Measurements from ENCODE around the gene VAMP2. TPM values are rescaled to one million over a fixed set of nuclear protein-coding genes. Genes with fewer than 3 reads are reported as not detected.

Gene VAMP2
- total RNA-seq, 4 donors from 2014 or later = 14.6 to 39.8 (median 33.4) TPM

DNA sequence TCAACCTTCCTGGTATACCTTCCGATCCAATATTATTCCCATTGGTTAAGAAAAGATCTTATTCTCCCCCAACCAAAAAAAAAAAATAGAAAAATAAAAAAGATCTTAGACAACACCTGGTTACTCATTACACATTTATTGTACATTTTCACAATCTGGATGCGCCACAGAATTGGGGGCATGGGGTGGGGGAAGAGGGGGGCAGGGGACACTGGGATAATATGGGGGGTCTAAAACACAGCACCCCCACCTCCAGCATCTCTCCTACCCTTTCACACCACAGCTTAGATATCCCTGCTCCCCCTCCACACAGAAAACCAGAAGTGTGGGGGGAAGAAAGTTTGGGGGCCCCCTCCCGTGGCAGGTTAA, 3.7 kb downstream of the VAMP2 start:
- Histone ChIP-seq H3K9me3 (no peaks in the 10 kb centered on the region), H3K27ac (peak overlapping the region; percentile 19 to 99 (median 80)), H3K4me1 (peaks cover 7 to 66% (median 36%) of the 10 kb centered on the region in 3 donors), H3K36me3 (peaks cover 0 to 25% of the 10 kb centered on the region in 2 donors), H3K4me3 (no peak overlapping the region), H3K27me3 (no peaks in the 10 kb centered on the region)
- WGBS, 2 donors (ENCODE audit: low coverage in 1 of 2) = 24 to 50% methylated on average over 2 to 3 of the region's 3 CpGs
- no peak for ATAC-seq
- TF ChIP-seq EP300 (IDR thresholded peaks at IDR 0.05) (no peak), CTCF (IDR thresholded peaks at IDR 0.05) (peak in 1 of 4 experiments; percentile 5)

GRCh38 chr17:8158267-8159031, 4.3 kb downstream of the VAMP2 start:
- Histone ChIP-seq H3K27me3 (no peaks in the 10 kb centered on the region), H3K4me1 (peaks cover 3 to 64% (median 31%) of the 10 kb centered on the region in 3 donors), H3K36me3 (peaks cover 0 to 25% of the 10 kb centered on the region in 2 donors), H3K4me3 (no peak overlapping the region), H3K27ac (peak overlapping the region; percentile 97 to 99 (median 98)), H3K9me3 (no peaks in the 10 kb centered on the region)
- peak; percentile 60 for TF ChIP-seq POLR2AphosphoS5 (IDR thresholded peaks at IDR 0.05)
- no peak for TF ChIP-seq POLR2A (IDR thresholded peaks at IDR 0.05)
- TF ChIP-seq EP300 (IDR thresholded peaks at IDR 0.05) = no peak
- TF ChIP-seq CTCF (IDR thresholded peaks at IDR 0.05) = peak in 3 of 4 experiments; percentile 93 to 96 (median 95)
- ATAC-seq = no peak
- WGBS, 2 donors (ENCODE audit: low coverage in 1 of 2) = 21 to 27% methylated on average over 4 to 11 of the region's 20 CpGs

DNA sequence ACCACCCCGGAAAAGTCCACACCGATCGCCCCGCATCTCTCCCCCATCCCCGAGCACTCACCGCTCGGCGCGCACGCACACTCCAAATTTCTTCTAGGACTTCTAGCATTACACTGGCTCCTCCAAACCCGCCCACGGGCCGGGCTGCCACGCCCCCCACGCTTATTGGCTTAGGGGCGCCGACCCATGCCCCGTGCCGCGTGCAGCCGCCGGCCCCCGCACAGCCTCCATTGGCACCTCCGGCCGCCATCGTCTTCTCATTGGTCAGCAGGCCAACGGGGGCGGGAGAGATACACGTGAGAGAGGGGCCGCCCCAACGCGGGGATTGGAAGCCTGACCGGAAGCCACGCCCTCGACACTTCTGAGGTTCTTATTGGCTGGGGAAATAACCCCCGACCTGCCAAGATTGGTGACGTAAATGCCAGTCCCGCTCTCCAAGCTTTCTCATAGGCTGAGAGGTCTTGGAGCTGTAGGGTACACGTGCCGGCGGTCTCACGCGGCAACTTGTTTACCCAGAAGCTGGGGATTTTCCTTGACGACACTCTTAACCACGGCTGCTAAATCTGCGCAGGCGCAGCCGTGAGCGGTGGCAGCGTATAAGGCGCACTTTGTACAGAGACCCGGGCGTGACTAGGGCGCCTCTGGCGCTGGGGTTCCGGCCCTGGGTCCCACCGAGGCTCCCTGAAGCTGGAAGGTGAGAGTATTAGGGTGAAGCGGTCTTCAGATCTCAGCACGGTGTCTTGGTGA, 6.3 kb downstream of the VAMP2 start:
- peaks cover 0 to 62% (median 32%) of the 10 kb centered on the region in 3 donors for H3K4me1 ChIP-seq
- WGBS, 2 donors (ENCODE audit: low coverage in 1 of 2) = 0 to 2% methylated on average over 13 to 18 of the region's 59 CpGs
- peak; percentile 32 for TF ChIP-seq EP300 (IDR thresholded peaks at IDR 0.05)
- TF ChIP-seq POLR2A (IDR thresholded peaks at IDR 0.05) = peak; percentile 100
- peak in 1 of 4 experiments; percentile 26 for TF ChIP-seq CTCF (IDR thresholded peaks at IDR 0.05)
- peak; percentile 100 for TF ChIP-seq POLR2AphosphoS5 (IDR thresholded peaks at IDR 0.05)
- peak overlapping the region; percentile 99 to 100 (median 99) for H3K27ac ChIP-seq
- no peaks in the 10 kb centered on the region for H3K27me3 ChIP-seq
- ATAC-seq = peak; percentile 74
- no peaks in the 10 kb centered on the region for H3K9me3 ChIP-seq
- H3K36me3 ChIP-seq = peaks cover 0 to 29% of the 10 kb centered on the region in 2 donors
- peak overlapping the region; percentile 79 to 91 for H3K4me3 ChIP-seq

- ATAC-seq = no peak
- H3K4me3 ChIP-seq = peak overlapping the region; percentile 79 to 91
- peaks cover 0 to 58% (median 27%) of the 10 kb centered on the region in 3 donors for H3K4me1 ChIP-seq
- 0% methylated on average over 5 to 6 of the region's 11 CpGs for WGBS, 2 donors (ENCODE audit: low coverage in 1 of 2)
- no peaks in the 10 kb centered on the region for H3K27me3 ChIP-seq
- no peak for TF ChIP-seq EP300 (IDR thresholded peaks at IDR 0.05)
- TF ChIP-seq POLR2AphosphoS5 (IDR thresholded peaks at IDR 0.05) = no peak
- no peak for TF ChIP-seq CTCF (IDR thresholded peaks at IDR 0.05)
- TF ChIP-seq POLR2A (IDR thresholded peaks at IDR 0.05) = no peak
- H3K27ac ChIP-seq = peak overlapping the region; percentile 99 to 100 (median 99)
- no peaks in the 10 kb centered on the region for H3K9me3 ChIP-seq
- peaks cover 0 to 24% of the 10 kb centered on the region in 2 donors for H3K36me3 ChIP-seq
Observed at GRCh38 chr17:8155996-8156245, 6.8 kb downstream of the VAMP2 start.

All from gastroesophageal sphincter (tissue), 4 donors.